HG02678 (cell line): ENCODE data around the gene IL17B.

Experiments
- ATAC-seq: cut with Tn5 transposase; IDR thresholded peaks from one replicate; pipeline ENCODE4 v1.9.1; 2021; ENCODE audit warnings: mild to moderate bottlenecking, moderate library complexity; ENCODE audit not compliant: unreplicated experiment

Gene IL17B

DNA sequence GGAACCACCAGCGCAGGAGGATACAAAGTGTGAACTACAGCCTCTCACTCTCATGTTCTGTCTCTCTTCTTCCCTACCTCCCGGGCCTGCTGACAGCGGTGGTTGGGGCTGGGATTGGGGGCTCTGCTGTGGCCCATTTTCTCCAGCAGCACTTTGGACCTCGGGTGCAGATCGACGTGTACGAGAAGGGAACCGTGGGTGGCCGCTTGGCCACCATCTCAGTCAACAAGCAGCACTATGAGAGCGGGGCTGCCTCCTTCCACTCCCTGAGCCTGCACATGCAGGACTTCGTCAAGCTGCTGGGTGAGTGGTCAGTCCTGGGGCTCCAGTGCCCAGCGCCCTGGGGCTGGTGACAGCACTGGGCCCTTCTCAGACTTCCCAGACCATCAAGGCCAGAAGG, 16.6 kb downstream of the IL17B start:
- ATAC-seq, result no peak

DNA sequence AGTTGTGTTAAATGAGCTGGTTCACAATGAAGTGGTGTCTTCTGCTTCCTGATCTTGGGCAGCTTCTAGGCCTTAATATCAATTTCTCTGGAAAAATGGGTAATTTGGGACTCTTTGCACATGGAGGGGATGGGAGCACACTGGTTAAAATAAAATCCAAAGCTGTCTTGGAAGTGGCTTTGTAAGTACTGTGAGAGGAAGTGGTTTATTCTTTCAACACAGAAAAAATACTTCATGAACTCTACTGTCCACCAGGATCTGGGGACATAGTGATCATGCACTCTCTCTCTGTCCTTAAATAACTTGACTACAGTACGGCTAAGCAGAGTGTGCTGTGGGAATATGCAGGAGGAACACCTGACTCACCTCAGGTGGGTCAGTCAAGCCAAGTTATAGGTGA, 18.8 kb downstream of the IL17B start:
- no peak for ATAC-seq

DNA sequence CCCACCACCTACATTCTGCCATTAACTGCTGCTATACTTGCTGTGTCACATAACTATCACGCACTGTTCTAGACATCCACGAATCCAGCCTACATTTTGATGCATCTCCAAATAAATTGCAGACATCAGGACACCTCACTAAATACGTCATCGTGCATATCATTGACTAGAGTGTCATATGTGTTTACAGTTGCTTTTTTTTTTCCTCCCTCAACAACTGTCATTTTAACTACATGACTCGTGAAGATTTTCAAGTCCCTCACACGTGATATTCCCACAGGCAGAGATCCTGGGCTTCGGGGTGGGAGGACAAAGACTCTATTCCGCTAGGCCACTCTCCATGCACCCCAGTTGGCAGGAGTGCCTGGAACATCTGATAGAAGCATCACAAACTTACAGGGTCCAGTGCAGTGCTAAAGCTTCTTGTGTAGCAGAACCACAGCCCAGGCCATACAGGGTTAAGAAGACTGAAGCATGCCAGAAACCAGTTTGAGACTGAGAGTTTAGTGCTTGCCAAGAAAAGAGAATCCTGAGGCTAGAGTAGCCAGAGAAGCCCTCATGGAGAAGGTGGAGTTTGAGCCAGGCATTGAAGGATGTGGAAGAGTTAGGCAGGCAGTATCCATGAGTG, 20.1 kb downstream of the IL17B start:
- no peak for ATAC-seq

DNA sequence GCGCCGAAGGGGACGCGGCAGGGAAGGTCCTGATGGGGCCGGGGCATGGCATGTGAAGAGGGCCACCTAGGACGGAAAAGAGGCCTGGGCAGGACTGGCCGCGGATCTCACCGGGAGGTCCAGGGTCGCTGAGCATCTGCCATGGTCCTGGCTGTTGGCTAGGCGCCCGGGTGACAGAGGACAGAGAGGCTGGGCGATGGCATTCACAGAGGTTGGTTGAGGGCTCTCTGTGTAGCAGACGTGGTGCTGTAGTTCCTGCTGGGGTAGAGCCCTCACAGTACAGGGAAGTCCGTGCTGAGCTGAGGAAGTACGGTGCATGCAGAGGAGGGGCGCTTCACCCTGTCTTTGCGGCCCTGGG, 20.8 kb downstream of the IL17B start:
- peak; percentile 3 for ATAC-seq

DNA sequence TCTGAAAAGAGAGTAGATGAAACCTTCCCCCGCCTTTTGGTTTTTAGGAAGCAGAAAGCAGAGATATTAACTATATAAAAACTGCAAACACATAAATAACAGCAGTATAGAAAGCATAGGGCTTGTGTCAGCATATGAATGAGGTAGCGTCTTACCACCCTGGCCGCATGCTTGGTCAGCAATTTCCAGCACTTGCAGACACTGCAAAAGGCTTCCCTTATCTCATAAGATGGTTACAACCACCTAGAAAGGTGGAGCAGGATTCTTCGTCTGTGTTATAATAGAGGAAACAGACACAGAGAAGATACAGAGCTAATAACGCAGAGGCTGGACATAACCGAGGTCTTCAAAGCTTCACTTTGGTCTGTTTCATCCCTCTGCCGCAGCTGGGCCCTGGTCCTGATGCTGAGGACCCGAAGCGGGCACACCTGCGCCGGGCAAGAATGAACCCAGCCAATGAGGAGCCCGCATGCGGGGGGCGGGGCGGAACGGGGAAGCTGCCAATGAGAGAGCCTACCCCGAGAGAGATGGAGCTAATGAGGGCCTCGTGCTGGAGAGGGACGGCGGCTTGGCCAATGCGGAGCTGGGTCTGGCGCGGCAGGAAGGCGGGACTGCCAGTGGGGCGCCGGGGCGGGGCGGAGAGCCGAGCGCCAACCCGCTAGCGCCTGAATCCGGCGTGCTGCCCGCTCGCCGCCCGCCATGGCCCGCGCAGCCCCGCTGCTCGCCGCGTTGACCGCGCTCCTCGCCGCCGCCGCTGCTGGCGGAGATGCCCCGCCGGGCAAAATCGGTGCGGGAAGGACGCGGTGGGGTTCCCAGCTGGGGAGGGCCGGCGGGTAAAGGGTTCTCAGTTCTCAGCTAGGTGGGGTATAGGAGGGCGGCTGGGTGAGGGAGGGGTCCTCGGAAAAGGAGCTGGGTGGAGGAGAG, 21.5 kb downstream of the IL17B start, which contains the start of gene PCYOX1L:
Gene PCYOX1L, plus strand, starts transcription at position 677 of the 924 bp plus-strand sequence. Its CDS starts 23 bp downstream, at position 700.
- peak; percentile 99 for ATAC-seq

DNA sequence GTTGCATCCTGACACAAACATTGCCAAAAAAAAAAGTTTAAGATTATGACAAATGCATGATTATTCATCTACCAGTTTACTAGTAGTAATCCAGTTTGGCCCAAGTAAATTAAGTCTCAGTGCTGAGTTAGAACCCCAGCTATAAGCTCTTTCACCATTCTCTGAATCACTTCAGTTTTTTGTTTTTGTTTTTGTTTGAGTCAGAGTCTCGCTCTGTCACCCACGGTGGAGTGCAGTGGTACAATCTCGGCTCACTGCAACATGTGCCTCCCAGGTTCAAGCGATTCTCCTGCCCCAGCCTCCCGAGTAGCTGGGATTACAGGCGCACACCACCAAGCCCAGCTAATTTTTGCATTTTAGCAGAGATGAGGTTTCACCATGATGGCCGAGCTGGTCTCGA, 22.7 kb downstream of the IL17B start:
- no peak for ATAC-seq

DNA sequence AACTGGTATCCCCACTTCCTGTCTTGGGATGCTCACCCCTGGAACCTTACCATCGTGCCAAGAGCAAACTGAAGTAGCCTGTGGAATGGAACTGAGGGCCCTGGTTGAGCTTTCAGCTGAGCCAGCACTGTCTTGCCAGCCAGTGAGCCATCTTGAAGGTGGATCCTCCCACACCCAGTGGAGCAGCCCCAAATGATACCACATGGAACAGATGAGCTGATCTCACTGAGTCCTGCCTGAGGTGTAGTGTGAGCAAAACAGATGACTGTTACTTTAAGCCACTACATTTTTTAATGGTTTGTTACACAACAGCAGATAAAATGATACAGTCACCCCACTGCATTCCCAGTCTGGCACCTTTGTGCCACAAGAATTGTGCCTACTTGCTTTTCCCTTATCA, 23.4 kb downstream of the IL17B start:
- no peak for ATAC-seq

DNA sequence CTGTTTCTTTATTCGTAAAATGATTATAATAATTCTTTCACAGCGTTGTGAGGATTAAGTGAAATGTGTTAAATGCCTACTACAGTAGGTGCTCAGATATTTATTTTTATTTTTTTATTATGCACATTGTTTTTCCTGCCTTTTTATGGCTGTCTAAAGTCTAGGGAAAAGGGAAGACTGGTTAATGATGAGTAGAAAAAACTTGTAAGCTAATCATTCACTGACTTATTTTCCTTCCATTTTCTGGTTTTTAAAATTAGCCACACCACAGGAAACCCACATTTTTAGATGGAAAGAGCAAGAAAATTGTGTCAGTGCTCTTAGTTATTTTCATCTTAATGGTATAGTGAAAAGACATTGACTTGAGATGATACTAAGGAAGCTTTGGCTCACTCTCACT, 25.2 kb downstream of the IL17B start:
- ATAC-seq, result no peak

DNA sequence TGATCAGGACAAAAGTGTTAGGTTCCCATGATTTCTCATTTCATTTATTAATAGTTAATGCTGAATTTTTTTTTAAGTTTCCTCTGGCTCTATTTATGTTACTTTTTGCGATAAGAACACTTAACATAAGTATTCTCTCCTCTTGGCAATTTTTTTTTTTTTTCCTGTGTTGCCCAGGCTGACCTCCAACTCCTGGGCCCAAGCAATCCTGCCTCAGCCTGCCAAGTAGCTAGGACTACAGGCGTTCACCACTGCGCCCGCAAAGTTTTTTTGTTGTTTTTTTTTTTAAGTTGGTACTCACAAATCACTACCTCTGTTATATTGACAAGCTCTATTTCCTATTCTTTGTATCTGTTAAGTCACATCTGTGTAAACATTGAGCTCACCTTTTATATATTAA, 26.9 kb downstream of the IL17B start:
- ATAC-seq, result no peak

DNA sequence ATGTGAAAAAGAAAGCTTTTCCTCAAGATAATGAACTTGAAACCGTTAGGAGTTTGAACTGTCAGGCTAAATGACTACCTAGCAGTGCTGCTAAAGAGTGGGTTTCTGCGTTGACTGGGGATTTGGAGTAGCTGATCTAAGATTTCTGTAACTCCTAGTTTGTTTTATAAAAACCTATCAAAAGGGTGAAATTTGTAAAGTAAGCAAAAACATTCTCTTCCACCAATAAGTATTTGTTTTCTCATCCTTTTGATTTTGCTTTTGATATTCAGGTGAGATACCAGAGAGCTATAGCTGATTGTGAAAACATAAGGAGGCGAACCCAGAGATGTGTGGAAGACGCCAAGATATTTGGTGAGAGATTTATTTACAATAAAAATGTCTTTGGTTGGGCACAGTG, 29.7 kb downstream of the IL17B start:
- ATAC-seq, result no peak

DNA sequence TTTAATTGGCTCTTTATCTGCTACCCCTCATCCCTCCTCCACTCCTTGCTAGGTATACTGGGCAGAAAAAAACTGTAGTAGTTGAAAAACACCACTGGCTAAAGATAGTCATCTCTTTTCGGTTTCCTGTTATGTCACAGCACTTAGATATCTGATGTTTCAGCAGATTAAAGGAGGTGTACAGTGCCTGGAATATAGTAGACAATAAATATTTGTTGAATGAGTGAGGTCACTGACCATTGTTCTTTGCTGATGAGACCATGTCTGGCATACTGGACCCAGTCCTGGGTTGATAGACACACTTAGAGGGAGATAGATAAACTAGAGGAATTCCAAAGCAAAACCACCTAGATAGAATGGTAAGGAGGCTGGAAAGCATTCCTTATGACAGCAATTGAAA, 30.6 kb downstream of the IL17B start:
- no peak for ATAC-seq

DNA sequence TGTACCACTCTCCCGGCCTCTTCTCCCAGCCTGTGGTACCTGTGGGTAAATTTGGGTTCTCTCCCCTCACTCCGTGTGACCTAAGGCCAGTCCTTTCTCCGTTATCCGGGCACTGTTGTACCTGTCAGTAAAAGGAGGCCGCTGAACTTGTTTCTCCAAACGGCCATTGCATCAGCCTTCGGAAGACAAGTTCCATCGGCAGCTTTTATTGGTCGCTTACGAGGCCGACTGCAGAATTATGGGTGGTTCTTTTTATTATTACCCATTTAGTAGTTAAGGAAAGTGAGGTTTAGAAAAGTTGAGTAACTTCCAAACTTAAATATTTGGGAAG, 33.2 kb downstream of the IL17B start:
- no peak for ATAC-seq

DNA sequence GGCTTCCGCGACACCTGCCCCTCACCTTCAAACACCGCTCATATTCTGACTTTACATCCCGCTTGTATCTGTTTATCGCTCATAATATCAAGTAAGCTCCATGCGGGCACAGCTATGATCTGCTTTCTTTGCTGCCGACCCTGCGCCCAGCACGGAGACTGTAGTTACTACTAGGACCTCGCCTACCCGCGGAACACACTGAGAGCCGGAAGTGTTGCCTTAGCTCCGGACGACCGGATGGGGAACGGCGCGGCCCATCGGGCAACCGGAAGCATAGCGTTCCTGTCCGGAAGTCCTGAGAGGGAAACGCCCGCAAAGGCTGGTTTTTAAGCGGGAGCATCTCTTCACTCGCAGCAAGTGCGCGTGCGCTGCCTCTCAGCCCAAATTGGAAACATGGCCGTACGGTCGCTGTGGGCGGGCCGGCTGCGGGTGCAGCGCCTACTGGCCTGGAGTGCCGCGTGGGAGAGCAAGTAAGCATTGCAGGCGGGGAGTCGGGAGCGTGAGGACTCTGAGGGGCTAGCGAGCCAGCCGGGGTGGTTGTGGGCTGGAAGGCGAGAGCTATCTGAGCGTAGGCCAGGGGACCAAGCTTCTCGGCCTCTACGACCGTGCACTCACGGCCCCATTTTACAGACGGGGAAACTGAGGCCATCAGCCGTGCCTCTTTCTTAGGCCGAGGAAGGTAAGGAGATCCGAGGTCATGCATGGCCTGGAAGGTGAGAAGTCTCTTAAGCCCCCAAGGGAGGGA, 33.8 kb downstream of the IL17B start, which contains the start of gene GRPEL2:
Gene GRPEL2, plus strand, starts transcription at position 353 of the 745 bp plus-strand sequence. Its CDS starts 41 bp downstream, at position 394.
- ATAC-seq, result peak; percentile 98

DNA sequence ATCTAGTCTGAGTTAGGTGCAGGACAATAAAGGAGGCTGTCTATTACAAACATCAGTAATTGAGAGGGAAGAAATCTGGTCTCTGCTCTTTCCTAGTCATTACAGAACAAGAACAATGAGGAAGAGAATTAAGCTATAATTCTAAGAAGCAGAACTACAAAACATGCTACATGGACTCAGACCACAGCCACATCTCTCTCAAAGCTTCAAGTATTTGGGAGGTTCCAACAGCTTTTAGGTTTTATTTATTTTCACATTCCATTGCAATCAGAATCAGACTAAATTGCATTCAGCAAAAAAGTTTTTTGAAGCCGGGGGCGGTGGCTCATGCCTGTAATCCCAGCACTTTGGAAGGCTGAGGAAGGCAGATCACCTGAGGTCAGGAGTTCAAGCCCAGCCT, 34.9 kb downstream of the IL17B start:
- no peak for ATAC-seq

DNA sequence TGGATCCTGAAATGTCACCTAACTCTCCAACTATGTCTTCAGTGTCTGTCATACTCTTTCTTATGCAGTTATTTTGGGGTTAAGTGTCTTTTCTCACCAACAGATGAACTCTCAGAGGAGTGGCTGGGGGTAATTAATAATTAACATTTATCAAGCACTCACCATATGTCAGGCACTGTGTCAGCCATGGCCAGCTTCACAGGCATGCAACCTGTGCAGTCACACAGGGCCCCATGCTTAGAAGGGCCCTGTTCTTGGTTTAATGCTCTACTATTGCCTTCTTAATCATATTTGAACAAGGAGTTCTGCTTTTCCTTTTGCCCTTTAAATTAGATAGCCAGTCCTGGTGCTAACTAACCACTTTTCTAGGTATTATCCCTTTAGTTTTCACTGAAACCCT, 37.2 kb downstream of the IL17B start:
- no peak for ATAC-seq

DNA sequence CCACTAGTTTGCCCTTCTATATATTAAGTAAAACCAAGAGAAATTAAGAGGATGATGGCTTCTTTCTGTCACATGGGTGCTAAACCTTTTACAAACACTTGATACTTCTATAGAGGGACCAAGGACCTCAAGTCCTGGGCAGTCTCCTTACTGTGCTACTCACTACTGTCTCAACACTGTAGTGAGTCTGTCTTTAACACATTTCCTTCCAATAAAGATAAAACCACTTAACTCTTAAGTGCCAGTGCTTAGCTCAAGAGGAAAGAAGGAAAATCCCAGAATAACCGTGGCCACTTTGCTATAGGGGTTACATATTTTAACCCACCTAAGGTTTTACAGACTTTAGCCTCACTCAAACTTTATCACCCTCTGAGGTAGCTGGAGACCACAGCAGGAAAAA, 38.2 kb downstream of the IL17B start:
- no peak for ATAC-seq

DNA sequence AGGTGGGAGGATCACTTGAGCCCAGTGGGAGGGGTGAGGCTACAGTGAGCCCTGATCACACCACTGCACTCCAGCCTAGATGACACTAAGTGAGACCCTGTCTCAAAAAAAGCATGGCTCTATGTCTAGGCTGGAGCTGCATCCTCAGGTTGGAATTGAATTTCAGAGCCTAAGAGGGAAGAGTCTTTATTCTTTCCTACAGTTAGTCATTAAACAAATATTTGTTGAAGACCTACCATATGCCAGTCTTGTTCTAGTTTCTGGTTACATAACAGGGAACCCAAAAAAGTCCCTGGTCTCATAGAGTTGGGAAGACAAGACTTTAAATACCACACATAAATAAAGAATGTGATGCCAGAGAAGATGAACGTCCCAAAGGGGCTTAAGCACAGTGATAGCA, 40.7 kb downstream of the IL17B start:
- ATAC-seq, result no peak

DNA sequence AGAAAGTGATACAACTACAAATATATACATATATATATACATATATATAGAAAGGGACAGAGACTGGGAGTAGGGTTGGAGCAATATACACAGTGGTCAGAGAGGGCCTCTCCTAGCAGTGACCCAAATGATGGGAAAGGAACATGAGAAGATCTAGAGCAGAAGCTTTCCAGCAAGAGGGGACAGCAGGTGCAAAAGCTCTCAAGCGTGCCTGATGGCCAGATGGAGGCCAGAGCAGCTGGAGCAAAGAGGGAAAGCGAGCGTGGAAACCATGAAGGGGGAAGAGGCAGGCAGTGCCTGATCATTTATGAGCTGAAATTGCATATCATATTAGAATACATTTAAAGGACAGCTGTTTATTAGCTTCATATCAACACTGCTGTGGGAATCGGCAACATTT, 41.4 kb downstream of the IL17B start:
- no peak for ATAC-seq

DNA sequence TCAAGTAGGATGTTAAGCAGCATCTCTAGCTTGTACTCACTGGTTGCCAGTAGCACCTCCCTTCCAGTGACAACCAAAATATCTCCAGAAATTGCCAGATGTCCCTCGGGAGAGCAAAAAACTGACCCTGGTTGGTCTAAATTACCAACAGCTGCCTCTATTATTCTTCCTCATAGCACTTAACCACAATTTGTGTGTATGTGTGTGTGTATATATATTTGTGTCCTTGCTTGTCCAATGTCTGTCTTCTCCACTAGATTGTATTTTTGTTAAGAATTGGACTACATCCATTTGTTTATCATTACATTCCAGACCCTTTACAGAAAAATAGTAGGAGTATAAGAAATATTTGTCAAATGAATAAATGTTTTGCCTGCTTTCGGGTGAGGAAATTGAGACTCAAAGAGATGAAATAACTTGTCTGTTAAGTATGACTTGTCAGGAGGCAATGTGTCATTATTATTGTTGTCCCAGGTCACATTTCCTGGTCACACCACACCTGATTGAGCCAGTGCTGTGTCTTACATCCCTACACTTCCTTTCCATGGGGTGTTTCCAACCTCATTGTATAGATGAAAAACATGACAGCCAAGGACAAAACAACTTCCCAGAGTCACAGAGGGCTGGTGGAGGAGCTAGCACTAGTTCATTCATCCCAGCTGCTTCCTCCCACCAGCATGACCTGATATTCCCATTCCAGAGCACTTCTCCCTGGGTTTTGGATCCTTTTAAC, 45.2 kb downstream of the IL17B start:
- no peak for ATAC-seq

DNA sequence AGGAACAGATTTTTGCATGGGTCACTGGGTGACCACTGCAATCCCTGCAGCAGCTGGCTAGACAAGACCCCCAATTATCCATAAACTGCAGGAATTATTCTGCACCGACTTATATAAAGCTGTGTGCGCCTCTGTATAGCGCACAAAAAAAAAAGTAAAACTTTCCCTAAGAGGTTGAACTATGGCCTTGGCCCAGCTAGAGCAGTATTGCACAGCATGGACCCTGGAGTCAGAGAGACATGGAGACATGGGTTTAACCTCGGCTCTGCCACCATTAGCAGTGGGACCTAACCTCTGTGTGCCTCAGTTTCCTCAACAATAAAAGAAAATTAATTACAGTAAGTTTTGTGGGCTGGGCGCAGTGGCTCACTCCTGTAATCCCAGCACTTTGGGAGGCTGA, 50.9 kb downstream of the IL17B start:
- ATAC-seq, result no peak

DNA sequence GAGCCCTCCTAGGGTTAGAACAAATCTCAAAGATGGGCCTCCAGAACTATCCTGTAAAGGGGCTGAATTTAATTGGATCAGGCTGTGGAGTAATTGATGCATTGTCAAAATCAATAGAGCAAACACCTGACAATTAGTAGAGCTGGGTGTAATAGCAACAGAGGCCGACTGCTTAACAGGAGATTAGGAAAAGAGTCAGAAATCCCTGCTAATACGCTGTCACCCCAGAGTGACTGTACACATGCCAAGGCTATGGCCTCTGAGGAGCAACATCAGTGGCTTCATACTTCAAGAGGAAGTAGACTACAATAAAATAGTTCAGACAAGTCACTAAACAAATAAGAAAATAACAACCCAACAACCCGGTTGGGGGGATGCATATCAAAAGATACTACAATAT, 52.5 kb downstream of the IL17B start:
- ATAC-seq, result no peak
